ENCODE results near the gene PEX5.

DNA sequence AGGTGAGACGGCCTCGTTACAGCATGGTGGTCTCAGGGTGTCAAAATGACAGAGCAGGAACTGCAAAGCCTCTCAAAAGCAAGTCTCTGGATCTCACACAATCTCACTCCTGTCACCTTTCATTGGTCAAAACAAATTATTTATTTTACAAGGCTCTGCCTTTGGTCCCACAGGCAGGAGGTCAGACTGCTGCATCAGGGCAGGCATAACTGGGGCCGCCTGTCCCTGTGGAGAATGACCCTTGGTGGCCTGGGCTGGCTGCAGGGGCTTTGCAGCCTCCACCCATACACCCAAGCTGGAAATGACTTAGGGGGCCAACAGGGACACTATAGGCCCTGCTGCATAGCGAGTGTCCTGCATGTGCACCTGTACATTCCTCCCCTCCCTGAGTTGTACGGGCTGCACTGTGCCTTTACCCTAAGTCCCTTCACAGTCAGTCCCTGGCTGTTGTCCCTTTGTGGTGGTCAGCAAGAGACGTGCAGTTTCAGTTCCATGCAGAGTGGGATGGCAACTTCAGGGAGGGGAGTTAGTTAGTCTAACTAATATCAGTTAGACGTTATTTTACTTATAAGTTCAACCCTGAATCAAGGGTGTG is 28.1 kb downstream of the PEX5 start:
- TF ChIP-seq, protein P1, sequence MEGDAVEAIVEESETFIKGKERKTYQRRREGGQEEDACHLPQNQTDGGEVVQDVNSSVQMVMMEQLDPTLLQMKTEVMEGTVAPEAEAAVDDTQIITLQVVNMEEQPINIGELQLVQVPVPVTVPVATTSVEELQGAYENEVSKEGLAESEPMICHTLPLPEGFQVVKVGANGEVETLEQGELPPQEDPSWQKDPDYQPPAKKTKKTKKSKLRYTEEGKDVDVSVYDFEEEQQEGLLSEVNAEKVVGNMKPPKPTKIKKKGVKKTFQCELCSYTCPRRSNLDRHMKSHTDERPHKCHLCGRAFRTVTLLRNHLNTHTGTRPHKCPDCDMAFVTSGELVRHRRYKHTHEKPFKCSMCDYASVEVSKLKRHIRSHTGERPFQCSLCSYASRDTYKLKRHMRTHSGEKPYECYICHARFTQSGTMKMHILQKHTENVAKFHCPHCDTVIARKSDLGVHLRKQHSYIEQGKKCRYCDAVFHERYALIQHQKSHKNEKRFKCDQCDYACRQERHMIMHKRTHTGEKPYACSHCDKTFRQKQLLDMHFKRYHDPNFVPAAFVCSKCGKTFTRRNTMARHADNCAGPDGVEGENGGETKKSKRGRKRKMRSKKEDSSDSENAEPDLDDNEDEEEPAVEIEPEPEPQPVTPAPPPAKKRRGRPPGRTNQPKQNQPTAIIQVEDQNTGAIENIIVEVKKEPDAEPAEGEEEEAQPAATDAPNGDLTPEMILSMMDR (IDR thresholded peaks at IDR 0.05; ENCODE audit: control extremely low read depth in 1 of 3, insufficient read depth in 1 of 3, low read depth in 1 of 3, low read length in 3 of 3) = no peak
- no peak for TF ChIP-seq PHF8 (conservative IDR thresholded peaks at IDR 0.05; ENCODE audit: low read depth, low read length)
- TF ChIP-seq, protein P2, sequence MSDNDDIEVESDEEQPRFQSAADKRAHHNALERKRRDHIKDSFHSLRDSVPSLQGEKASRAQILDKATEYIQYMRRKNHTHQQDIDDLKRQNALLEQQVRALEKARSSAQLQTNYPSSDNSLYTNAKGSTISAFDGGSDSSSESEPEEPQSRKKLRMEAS (IDR thresholded peaks at IDR 0.05) = no peak
- TF ChIP-seq EGR1 (IDR thresholded peaks at IDR 0.05; ENCODE audit: borderline replicate concordance, low read depth, low read length) = no peak
- no peak for TF ChIP-seq YY1 (IDR thresholded peaks at IDR 0.05; ENCODE audit: low read depth, low read length)
- TF ChIP-seq EP300 (IDR thresholded peaks at IDR 0.05; ENCODE audit: borderline replicate concordance in 1 of 2, low read depth in 2 of 2, low read length in 2 of 2) = no peak
- TF ChIP-seq, protein P3, sequence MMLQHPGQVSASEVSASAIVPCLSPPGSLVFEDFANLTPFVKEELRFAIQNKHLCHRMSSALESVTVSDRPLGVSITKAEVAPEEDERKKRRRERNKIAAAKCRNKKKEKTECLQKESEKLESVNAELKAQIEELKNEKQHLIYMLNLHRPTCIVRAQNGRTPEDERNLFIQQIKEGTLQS (IDR thresholded peaks at IDR 0.05; ENCODE audit: insufficient read depth, low read depth, low read length) = no peak
- no peak for TF ChIP-seq POLR2A (IDR thresholded peaks at IDR 0.05; ENCODE audit: control extremely low read depth in 1 of 2, low read depth in 2 of 2, low read length in 2 of 2)
- TF ChIP-seq RAD21 (IDR thresholded peaks at IDR 0.05 in 1 of 2, conservative IDR thresholded peaks at IDR 0.05 in 1 of 2; ENCODE audit: low read depth in 2 of 2, low read length in 2 of 2) = no peak
- no peak for TF ChIP-seq EZH2 (IDR thresholded peaks at IDR 0.05; ENCODE audit: low read depth, low read length, severe bottlenecking)
- TF ChIP-seq HDAC6 (IDR thresholded peaks at IDR 0.05; ENCODE audit: low read depth, low read length) = no peak
